ENCODE measurements around the gene ZCCHC7.

- TF ChIP-seq CTCF (IDR thresholded peaks at IDR 0.05) (peak; percentile 58), ZFP36 (IDR thresholded peaks at IDR 0.05; ENCODE audit: borderline replicate concordance, partially characterized antibody) (no peak), SREBF2 (IDR thresholded peaks at IDR 0.05) (no peak)
Measured at GRCh38 chr9:37262410-37262809, 142.0 kb downstream of the ZCCHC7 start.
